ENCODE results near the gene AKT3.
"Not testable (repeated sequence)": the region's sequence is repeated elsewhere in the genome, so short reads cannot be mapped to it uniquely, and the experiment has no call there.

AKT3 gene

GRCh38 chr1:243790404-243790803, 59.6 kb downstream of the AKT3 start:
- DNase-seq (ENCODE audit: low read depth in 3 of 3, low spot score in 1 of 3), result no peak

GRCh38 chr1:243786531-243786930, 63.5 kb downstream of the AKT3 start:
- no peak for DNase-seq (ENCODE audit: low read depth in 3 of 3, low spot score in 1 of 3)

GRCh38 chr1:243784506-243784905, 65.5 kb downstream of the AKT3 start:
- DNase-seq (ENCODE audit: low read depth in 3 of 3, low spot score in 1 of 3), result no peak

GRCh38 chr1:243783714-243784113, 66.3 kb downstream of the AKT3 start:
- no peak for DNase-seq (ENCODE audit: low read depth in 3 of 3, low spot score in 1 of 3)

- DNase-seq (ENCODE audit: low read depth in 3 of 3, low spot score in 1 of 3), result not testable (repeated sequence)
Observed at GRCh38 chr1:243772361-243773050, 77.5 kb downstream of the AKT3 start.

GRCh38 chr1:243770860-243771259, 79.2 kb downstream of the AKT3 start:
- no peak for DNase-seq (ENCODE audit: low read depth in 3 of 3, low spot score in 1 of 3)

GRCh38 chr1:243765676-243766075, 84.4 kb downstream of the AKT3 start:
- no peak for DNase-seq (ENCODE audit: low read depth in 3 of 3, low spot score in 1 of 3)

- DNase-seq (ENCODE audit: low read depth in 3 of 3, low spot score in 1 of 3), result no peak
Observed at GRCh38 chr1:243763806-243764205, 86.2 kb downstream of the AKT3 start.

GRCh38 chr1:243758647-243759046, 91.4 kb downstream of the AKT3 start:
- no peak for DNase-seq (ENCODE audit: low read depth in 3 of 3, low spot score in 1 of 3)

- DNase-seq (ENCODE audit: low read depth in 3 of 3, low spot score in 1 of 3), result no peak
Observed at GRCh38 chr1:243756529-243756928, 93.5 kb downstream of the AKT3 start.

GRCh38 chr1:243754348-243754747, 95.7 kb downstream of the AKT3 start:
- DNase-seq (ENCODE audit: low read depth in 3 of 3, low spot score in 1 of 3), result no peak

- no peak for DNase-seq (ENCODE audit: low read depth in 3 of 3, low spot score in 1 of 3)
Observed at GRCh38 chr1:243751506-243751905, 98.5 kb downstream of the AKT3 start.

- DNase-seq (ENCODE audit: low read depth in 3 of 3, low spot score in 1 of 3), result no peak
Observed at GRCh38 chr1:243748706-243749283, 101.2 kb downstream of the AKT3 start.

GRCh38 chr1:243748227-243748626, 101.8 kb downstream of the AKT3 start:
- no peak for DNase-seq (ENCODE audit: low read depth in 3 of 3, low spot score in 1 of 3)

GRCh38 chr1:243746751-243747150, 103.3 kb downstream of the AKT3 start:
- no peak for DNase-seq (ENCODE audit: low read depth in 3 of 3, low spot score in 1 of 3)

GRCh38 chr1:243745356-243745755, 104.7 kb downstream of the AKT3 start:
- no peak for DNase-seq (ENCODE audit: low read depth in 3 of 3, low spot score in 1 of 3)

GRCh38 chr1:243742819-243743218, 107.2 kb downstream of the AKT3 start:
- no peak for DNase-seq (ENCODE audit: low read depth in 3 of 3, low spot score in 1 of 3)

GRCh38 chr1:243740255-243740999, 109.6 kb downstream of the AKT3 start:
- no peak for DNase-seq (ENCODE audit: low read depth in 3 of 3, low spot score in 1 of 3)

- no peak for DNase-seq (ENCODE audit: low read depth in 3 of 3, low spot score in 1 of 3)
Observed at GRCh38 chr1:243739335-243740003, 110.6 kb downstream of the AKT3 start.

- DNase-seq (ENCODE audit: low read depth in 3 of 3, low spot score in 1 of 3), result no peak
Observed at GRCh38 chr1:243738020-243738419, 112.0 kb downstream of the AKT3 start.

- no peak for DNase-seq (ENCODE audit: low read depth in 3 of 3, low spot score in 1 of 3)
Observed at GRCh38 chr1:243735457-243735856, 114.6 kb downstream of the AKT3 start.

- DNase-seq (ENCODE audit: low read depth in 3 of 3, low spot score in 1 of 3), result no peak
Observed at GRCh38 chr1:243734308-243734695, 115.7 kb downstream of the AKT3 start.

All from stimulated activated CD4-positive, alpha-beta T cell treated with anti-CD3 and anti-CD28 coated beads, TNF-alpha, amount 100 ng/mL, for 1 hour (primary cell).